M059J (cell line): ENCODE results near the gene C20orf96. TPM values are rescaled to one million over a fixed set of nuclear protein-coding genes. Genes with fewer than 3 reads are reported as not detected.

Experiments
- DNase-seq: peaks from one replicate; pipeline ENCODE4 v3.0.0-alpha.2; 2012; ENCODE audit warnings: low read depth
- total RNA-seq: library from RNA; depleted of rRNA; stranded (reverse); fragments of >200 nt; shearing (Covaris generic); gene quantifications from 2 replicates; pipeline ENCODE4 v1.2.3, GENCODE V29; 2014

Gene C20orf96
- total RNA-seq, 1 experiment from 2014 or later: 2.2 TPM

DNA sequence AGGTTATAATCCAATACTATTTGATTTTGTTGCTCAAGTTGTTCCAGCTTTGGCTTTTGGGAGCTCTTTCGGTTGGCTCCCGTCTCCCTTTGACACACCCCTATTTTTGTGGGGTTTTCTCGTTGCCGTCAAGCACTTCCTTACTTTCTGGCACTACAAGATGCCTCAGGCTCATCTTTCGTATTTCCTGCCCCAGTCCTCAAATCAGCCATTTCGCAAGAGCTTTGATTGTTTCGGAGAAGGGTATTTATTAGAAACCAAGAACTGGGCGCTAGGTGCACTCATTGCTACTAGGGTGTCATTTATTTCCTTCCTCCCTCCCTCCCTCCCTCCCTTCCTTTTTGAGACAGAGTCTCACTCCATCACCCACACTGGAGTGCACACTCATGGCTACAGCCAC lies 21.5 kb upstream of the C20orf96 start:
- DNase-seq: no peak

DNA sequence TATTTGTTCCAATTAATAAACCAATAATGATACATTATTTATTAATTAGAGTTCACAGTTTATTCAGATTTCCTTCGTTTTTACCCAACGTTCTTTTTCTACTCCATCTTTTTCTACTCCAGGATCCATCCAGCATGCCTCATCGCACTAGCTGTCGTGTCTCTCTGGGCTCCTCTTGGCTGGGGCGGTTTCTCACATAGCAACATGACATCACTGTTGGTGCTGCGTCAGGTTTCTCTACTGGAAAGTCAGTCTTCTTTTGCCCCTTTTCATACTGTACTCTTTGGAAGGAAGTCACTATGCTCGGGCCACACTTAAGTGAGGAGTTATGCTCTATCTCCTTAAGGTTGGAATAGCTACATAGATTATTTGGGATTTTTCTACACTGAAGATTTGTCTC lies 21.1 kb upstream of the C20orf96 start:
- no peak for DNase-seq

DNA sequence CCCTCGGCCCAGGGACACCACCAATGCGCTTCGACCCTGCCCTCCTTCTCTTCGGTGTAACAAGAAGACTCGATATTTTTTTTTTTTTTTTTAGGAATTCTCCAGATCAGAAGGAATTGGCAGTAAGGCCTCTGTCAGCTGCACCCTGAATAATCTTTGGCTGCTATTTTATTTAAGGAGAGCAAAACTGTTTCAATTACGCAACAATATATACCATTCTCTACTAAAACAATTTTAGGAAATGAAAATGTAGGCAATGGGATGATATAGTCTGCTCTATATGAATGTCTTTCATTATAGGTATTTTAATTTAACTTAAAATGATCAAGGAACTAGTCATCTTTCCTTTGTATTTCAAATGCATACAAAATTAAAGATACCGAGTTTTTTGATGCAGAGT lies 20.1 kb upstream of the C20orf96 start:
- no peak for DNase-seq

DNA sequence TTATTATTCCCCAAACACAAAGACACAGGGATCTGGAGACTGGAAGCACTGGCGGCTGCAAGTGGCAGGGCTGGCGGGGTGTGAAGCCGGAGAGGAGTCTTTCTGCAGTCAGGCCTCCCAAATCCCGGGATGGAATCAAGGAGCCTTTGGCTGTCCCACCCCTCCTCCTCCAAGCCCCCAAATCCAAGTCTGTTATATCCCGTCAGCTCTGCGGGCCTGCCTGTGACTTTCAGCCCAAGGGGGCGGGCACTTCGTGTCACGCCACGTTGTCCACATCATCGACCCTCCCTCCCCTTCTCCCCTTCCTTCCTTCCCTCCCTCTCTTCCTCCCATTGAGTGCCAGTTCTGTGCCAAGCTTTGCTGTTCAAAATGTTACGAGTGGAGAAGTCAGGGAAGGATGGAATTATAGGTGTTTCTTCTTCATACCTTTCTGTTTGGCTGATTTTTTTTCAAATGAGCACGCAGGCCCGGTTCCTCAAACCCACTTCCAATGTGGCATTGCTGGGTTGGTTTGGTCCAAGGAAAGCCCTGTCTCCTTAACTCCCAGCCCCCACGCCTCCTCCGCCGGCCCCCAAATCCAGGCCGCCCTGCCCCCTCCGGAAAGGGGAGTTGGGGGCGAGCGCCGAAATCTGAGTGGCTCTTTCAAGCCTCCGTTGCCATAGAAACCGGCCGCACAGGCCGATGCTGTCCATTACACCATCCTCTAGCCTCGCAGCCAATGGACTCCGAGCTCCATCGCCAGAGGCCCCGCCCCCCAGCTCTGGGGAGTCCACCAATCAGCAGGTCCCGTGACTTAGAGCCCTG lies 19.5 kb upstream of the C20orf96 start:
- peak; percentile 100 for DNase-seq

DNA sequence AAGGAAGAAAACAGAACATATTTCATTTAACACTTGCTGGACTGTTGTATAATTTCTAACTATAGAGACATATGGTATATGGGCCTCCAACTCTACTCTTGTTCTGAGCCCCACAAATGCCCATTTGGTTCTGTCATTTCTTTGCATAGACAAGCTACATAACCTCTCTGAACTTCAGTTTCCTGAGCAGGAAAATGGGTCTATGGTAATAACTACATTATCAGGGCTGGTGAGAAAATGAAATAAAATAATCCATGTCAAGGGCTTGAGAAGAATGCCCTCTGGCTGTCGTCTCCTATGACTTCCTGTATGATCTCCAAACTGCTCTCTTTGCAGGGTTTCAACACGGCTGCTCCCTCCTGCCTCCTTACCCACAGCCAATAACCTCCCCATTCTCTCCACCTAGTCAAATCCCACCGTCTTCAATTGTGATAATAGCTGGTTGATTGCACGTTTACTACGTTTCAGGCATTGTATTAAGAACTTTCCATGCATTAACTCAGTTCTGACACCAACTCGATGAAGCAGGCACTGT lies 18.8 kb upstream of the C20orf96 start:
- DNase-seq: peak; percentile 81

DNA sequence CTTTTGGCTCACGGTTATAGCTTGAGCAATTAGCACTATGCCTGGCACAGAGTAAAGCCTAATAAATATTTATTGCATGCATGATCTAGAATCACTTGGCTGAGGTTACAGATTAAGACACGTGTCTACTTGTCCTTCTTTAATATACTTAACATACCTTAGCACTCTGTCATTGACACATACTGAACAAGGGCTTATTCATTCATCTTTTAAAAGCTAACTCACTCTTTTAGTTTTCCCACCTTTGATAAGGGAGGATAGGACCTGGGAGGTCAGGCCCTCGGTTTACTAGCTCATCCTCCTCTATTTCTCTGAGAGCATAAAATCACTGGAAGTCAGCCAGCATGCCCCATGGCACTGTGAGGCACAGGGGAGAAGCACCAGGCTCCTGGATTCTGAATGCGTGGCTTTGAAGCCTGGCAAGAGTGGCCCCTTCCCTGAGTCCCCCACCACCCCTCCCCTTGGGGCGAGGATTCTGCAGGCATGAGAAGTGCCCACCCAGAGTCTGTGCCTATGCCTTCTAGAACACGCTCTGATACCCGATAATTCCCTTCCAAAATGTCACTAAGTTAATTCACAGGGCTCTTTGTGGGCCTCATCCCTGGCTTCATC lies 18.0 kb upstream of the C20orf96 start:
- peak; percentile 77 for DNase-seq

DNA sequence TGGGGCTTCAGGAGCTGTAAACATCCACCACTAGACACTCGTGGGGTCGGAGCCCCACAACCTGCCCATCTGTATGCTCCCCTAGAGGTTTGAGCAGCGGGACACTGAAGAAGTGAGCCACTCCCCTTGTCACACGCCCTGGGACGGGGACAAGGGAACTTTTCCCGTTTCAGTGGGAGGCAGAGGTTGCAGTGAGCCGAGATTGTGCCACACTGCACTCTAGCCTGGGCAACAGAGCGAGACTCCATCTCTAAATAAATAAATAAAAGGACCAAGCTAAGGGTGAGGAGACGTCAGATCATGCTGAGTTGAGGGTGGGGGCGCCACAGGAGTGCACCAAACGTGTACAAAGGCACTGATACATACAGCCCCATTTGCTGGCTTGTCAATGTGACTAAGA lies 15.2 kb upstream of the C20orf96 start:
- no peak for DNase-seq

DNA sequence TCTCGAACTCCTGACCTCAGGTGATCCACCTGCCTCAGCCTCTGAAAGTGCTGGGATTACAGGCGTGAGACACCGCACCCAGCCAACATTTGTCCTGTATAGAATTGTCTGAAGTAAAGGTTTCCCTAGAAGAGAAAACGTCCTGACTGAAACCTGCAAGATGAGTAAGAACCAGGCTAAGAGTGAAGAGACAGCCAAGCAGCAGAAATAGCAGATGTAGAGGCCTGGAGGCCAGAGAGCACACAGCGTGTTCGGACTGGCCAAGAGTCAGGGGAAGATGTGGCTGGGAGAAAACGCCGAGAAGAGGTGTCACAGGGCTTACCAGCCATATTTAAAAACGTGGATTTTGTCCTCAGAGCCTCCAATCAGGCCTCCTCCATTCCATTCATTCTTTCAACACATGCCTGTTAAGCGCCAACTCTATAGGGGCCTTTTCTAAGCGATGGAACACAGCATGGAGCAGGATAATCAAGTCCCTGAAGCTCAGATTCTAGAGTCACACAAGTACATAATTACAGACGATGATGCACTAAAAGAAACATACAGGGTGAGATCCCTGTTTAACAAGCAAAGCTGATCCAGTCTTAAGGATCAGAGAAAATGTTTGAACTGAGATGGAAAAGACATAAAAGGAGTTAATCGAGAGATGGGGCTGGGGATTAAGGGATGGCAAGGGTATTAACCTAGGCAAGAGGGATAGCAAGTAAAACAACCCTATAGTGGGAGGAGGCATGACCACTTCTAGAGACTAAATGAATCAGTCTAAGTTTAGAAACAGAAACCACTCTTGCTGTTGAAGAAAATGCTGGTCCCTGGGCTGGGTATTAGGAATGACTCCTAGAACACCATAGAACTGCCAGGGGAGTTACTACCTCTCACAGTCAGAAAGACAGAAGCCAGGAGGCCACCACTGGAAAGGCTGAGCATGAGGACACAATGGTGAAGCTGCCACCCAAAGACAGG lies 11.6 kb upstream of the C20orf96 start:
- no peak for DNase-seq

DNA sequence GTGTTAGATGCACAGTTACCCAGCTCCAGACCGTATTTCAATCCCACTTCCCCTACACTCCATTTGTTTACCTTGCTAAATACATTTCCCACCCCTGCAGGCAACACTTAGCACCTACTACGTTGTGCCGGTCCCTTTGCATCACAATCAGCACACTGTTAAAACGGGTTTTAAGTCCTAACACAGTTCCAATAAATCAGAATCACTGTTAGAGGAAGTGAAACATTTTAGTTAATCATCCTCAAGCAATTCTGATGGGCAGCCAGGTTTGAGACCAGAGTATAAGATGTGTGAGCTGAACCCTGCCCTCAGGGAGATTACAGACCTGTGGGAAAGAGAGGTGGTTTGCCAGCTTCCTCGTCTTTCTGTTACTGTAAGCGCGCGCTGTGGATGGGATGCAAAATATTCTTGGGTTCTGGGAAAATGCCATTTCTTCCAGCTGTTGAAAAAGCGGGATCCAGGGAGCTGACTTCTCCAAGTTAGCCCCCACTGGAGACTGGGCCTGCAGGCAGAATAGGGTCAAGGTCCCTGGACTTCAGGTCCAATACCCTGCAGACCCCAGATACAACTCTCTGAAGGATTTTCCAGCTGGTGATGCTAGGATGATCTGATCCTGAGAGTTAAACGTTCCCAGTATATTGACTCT lies 9.9 kb upstream of the C20orf96 start:
- no peak for DNase-seq

DNA sequence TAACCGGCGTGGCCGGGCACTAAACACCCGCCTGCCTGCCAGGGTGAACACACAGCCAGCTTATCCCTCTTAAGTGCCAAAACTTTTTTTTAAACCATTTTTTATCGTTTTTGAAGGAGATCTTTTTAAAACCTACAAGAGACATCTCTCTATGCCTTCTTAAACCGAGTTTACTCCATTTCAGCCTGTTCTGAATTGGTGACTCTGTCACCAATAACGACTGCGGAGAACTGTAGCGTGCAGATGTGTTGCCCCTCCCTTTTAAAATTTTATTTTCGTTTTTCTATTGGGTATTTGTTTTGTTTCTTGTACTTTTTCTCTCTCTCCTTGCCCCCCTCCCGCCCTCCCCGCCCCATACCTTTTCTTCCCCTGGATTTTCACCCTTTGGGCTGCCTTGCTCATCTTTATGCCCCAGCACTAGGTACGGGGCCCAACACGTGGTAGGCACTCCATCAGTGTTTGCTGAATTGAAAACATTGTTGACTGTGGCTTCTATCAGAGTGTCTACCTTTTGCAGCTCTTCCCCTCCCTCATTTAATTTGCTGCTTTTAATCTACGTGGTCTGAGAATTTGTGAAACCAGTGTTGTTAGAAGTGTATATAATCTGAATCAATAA lies 8.3 kb upstream of the C20orf96 start:
- DNase-seq: no peak

DNA sequence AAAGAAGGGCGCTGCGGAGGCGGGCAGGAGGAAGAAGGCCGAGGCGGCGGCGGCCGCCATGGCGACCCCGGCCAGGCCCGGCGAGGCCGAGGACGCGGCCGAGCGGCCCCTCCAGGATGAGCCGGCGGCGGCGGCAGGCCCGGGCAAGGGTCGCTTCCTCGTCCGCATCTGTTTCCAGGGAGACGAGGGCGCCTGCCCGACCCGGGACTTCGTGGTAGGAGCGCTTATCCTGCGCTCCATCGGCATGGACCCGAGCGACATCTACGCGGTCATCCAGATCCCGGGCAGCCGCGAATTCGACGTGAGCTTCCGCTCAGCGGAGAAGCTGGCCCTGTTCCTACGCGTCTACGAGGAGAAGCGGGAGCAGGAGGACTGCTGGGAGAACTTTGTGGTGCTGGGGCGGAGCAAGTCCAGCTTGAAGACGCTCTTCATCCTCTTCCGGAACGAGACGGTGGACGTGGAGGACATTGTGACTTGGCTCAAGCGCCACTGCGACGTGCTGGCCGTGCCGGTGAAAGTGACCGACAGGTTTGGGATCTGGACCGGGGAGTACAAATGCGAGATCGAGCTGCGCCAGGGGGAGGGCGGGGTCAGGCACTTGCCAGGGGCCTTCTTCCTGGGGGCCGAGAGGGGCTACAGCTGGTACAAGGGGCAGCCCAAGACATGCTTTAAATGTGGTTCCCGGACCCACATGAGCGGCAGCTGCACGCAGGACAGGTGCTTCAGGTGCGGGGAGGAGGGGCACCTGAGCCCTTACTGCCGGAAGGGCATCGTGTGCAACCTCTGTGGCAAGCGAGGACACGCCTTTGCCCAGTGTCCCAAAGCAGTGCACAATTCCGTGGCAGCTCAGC lies 7.6 kb upstream of the C20orf96 start:
- DNase-seq: peak; percentile 86

DNA sequence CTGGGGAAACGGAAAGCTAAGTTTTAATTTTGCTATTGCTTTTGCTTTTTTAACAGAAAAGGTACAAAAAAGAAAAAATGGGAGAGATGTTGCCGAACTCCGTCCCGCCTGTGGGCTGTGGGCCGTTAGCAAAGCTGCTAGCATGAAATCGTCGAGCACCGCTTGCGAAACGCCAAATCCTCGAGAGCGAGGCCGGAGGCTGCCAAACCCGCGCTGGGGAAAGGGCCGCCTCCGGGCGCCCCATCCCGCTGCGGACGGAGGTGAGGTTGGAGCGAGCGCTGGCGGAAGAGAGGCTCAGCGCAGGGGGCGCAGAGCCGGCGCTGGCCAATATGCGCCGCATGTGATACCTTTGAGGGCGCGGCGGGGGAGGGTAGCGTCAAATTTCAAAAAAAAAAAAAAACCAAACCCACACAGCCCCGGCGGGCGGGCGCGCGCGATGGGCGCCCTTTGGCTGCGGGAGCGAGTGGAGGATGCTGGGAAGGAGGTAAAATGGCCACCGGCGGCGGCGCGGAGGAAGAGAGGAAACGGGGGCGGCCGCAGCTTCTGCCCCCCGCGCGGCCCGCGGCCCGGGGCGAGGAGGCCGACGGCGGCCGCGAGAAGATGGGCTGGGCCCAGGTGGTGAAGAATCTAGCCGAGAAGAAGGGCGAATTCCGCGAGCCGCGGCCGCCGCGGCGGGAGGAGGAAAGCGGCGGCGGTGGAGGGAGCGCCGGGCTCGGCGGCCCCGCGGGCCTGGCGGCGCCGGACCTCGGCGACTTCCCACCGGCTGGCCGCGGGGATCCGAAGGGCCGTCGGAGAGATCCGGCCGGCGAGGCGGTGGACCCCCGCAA lies 6.8 kb upstream of the C20orf96 start, which contains the start of gene ZCCHC3:
Gene ZCCHC3 (plus strand): TSS at position 473 of the 827 bp plus-strand sequence. CDS start 17 bp downstream, at position 490.
- peak; percentile 97 for DNase-seq

DNA sequence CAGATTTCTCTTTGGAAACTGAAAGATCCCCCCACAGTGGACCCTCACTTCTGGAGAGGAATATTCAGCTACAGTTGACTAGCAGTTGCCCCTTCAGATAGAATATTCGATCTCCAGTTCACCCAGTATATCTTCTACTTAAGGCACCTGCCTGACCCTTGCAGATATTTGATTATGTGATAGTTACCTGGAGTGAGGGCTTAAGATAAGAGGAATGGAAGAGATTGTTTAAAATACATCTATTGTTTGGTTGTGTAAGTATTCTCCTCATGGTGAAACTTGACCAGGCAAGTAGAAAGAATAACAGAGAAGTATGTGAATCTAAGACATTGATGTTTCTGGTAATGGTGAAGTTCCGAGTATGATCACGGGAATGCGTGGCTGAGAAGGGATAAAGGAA lies 5.3 kb upstream of the C20orf96 start:
- DNase-seq: no peak

DNA sequence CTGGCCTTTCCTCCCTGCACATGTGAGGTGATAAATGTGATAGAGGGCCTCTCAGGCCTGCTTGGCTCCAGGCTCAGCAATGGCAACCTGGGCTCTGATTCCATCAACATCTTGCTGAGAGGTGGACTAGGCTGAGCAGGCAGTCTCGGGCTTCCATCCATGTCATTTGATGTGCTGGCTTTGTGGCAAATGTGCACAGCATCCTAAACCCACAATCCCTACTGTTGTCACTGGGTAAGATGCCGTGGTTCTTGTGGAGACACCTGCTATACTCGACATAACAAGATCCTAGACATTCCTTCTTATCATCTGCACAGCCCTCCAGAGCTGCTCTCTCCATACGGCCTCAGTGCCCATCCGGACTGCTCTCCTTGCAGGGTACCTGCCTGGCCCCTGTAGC lies 4.1 kb upstream of the C20orf96 start:
- DNase-seq: no peak

DNA sequence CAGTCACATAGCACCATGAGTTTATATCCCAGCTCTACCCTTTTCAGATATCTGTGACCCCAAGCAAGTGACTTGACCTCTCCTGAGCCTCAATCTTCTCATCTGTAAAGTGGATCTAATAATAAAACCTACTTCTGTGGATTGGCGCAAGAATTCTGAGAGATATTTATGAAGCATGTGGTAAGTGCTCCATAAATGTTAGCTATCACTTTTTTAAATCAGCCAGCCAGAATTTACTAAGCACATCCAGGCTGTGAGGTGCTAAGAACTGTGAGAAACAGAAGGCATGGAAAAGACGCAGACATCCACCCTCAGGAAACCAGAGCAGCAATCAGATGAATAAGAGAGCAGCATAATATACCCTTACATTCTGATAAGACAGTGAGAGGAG lies 862 bp downstream of the C20orf96 start:
- DNase-seq: peak; percentile 41

DNA sequence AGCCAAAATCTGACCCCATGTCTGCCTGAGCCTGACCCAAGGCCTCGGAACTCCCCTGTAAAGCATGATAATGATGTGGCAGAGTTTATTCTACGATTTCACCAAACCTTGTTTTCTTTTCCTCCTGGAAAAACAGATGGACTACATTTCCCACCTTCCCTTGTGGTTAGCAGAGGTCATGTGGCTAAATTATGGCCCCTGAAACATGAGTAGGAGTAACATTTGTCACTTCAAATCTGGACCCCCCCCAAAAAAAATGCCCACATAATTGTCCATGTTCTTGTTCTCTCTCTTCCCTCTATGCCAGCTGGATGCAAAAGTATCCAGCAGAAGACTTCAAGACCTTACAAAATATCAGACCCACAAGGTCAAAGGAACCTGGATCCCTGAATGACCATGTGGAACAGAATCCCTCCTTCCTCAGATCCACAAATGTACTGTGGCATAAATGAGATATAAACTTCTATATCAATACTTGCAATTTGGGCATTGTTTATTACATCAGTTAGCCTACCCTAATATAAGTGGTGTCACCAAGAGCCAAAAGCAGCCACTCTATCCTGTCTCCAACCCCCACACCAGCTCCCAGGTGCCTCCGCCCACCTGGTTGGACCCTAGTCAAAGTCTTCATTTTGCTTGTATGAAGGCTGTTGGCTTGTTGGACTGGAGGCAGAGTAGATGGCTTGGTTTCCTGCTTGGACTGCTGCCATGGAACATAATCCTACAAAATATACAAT lies 1.4 kb downstream of the C20orf96 start:
- no peak for DNase-seq

DNA sequence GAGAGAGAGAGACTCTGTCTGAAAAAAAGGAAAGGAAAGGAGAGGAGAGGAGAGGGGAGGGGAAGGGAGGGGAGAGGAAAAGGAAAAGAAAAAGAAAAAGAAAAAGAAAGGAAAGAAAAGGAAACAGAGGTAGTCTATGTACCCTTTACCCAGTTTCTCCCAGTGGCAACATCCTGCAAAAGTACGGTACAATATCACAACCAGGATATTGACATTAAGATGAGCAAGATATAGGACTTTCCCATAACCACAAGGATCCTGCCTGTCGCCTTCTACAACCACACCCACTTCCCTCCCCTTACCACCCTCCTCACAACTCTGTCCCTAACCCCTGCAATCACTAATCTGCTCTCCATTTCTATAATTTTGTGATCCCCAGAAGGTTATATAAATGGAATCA lies 4.0 kb downstream of the C20orf96 start:
- no peak for DNase-seq

DNA sequence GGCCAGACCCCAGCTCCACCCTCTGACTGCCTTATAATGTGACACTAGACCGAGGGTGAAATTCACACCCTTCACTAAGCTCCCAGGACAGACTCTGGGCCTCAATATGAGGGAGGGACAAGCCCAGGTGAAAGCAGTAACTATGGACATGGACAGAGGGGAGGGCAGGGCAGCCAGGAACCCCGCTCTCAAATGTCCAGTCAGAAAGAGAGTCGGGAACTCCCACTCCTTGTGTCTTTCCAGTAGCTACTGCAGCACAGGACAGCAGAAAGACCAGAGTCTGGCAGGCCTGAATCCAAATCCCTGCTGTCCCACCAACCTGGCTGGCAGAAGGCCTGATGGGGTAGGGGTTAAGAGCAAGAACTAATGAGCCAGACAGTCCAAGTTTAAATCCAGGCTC lies 6.4 kb downstream of the C20orf96 start:
- DNase-seq: no peak
